Testis (tissue), 3 donors: ENCODE measurements around the gene EPGN. TPM values are rescaled to one million over a fixed set of nuclear protein-coding genes. Genes with fewer than 3 reads are reported as not detected.

Experiments used
- DNase-seq: peaks from one replicate; pipeline ENCODE4 v3.0.0-alpha.2; 2019
- H3K27ac ChIP-seq, 2 donors: fragments of 200-600 bp; sonication (generic); one replicate each; pipeline ENCODE4 v1.5.1; 2019
- H3K27me3 ChIP-seq: fragments of 200-600 bp; sonication (generic); one replicate; pipeline ENCODE4 v1.5.1; 2019
- H3K36me3 ChIP-seq: fragments of 200-600 bp; sonication (generic); one replicate; pipeline ENCODE4 v1.5.1; 2017; ENCODE audit warnings: low read depth; ENCODE audit errors: missing control alignments
- H3K4me1 ChIP-seq: fragments of 200-600 bp; sonication (generic); one replicate; pipeline ENCODE4 v1.5.1; 2019
- H3K4me3 ChIP-seq, 2 donors: fragments of 200-600 bp; sonication (generic); one replicate each; pipeline ENCODE4 v1.5.1; 2017 to 2019
- H3K9me3 ChIP-seq: fragments of 200-600 bp; sonication (generic); one replicate; pipeline ENCODE4 v1.5.1; 2017
- POLR2A ChIP-seq: fragments of 450-650 bp; IDR thresholded peaks from one replicate; pipeline ENCODE4 v1.6.1; 2017; ENCODE audit warnings: antibody characterized with exemption, mild to moderate bottlenecking, moderate library complexity
- WGBS, 2 donors: methylation state at CpG; one replicate each; pipeline ENCODE4 v1.1.5; 2018; 5-methylcytosine and 5-hydroxymethylcytosine counted together
- intact Hi-C: fragments of 100-400 bp; cut with DNase I; formaldehyde crosslinking; loops from one replicate; pipeline ENCODE4 v1.15.1; 2023; ENCODE audit warnings: low total_unique reads
- polyA plus RNA-seq: library from polyadenylated mRNA; stranded (reverse); fragments of 350-450 nt; fragmentation: Illumina TruSeq; extraction: RNeasy Lipid Tissue Mini Kit (QIAGEN cat#74804); gene quantifications from one replicate; pipeline ENCODE4 v1.2.3, GENCODE V29; 2014; ENCODE audit warnings: low read depth, low replicate concordance; ENCODE audit not compliant: insufficient read depth
- total RNA-seq, 2 donors: library from RNA; depleted of rRNA; stranded (reverse); fragments of >200 nt; gene quantifications; one replicate each; pipeline ENCODE4 v1.2.3, GENCODE V29; 2016
- TF ChIP-seq, protein P1 (sequence below), 3 experiments: fragments of 450-650 bp in 2 of 3; fragments of 200-600 bp in 1 of 3; sonication (generic) in 1 of 3; IDR thresholded peaks; one replicate each; pipeline ENCODE4 v1.5.1; 2016 to 2019; ENCODE audit warnings: antibody characterized with exemption in 3 of 3, mild to moderate bottlenecking in 2 of 3, moderate library complexity in 1 of 3

Gene EPGN
- total and polyA plus RNA-seq, 3 donors from 2014 or later = 0.25 to 1.7 TPM; not detected in 1

DNA sequence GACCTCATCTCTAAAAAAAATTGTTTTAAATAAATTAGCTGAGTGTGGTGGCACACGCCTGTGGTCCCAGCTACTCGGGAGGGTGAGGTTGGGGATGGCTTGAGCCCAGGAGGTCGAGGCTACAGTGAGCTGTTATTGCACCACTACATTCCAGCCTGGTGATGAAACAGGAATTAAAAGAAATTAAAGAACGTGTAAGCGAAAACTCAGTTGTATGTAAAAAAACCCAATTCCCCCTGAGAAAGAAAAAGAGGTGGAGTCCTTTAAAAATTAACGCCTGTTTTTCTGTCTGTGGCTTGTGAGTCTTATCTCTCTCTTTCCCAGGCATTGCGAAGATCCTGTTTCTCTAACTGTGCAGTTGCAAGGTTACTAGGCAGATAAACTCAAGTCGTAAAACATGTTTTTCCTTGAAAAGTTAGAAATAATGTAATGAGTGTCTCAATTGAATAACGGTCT lies 22.1 kb downstream of the EPGN start:
- Histone ChIP-seq H3K27ac (no peak overlapping the region), H3K4me3 (no peak overlapping the region), H3K27me3 (no peaks in the 10 kb centered on the region), H3K9me3 (no peaks in the 10 kb centered on the region), H3K4me1 (no peaks in the 10 kb centered on the region), H3K36me3 (no peaks in the 10 kb centered on the region)
- no peak for TF ChIP-seq POLR2A
- TF ChIP-seq, protein P1, sequence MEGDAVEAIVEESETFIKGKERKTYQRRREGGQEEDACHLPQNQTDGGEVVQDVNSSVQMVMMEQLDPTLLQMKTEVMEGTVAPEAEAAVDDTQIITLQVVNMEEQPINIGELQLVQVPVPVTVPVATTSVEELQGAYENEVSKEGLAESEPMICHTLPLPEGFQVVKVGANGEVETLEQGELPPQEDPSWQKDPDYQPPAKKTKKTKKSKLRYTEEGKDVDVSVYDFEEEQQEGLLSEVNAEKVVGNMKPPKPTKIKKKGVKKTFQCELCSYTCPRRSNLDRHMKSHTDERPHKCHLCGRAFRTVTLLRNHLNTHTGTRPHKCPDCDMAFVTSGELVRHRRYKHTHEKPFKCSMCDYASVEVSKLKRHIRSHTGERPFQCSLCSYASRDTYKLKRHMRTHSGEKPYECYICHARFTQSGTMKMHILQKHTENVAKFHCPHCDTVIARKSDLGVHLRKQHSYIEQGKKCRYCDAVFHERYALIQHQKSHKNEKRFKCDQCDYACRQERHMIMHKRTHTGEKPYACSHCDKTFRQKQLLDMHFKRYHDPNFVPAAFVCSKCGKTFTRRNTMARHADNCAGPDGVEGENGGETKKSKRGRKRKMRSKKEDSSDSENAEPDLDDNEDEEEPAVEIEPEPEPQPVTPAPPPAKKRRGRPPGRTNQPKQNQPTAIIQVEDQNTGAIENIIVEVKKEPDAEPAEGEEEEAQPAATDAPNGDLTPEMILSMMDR (IDR thresholded peaks at IDR 0.05) = no peak
- WGBS, 2 donors = 38 to 47% methylated on average over 9 of the region's 9 CpGs
- intact Hi-C loops = no loop called here
- no peak for DNase-seq

DNA sequence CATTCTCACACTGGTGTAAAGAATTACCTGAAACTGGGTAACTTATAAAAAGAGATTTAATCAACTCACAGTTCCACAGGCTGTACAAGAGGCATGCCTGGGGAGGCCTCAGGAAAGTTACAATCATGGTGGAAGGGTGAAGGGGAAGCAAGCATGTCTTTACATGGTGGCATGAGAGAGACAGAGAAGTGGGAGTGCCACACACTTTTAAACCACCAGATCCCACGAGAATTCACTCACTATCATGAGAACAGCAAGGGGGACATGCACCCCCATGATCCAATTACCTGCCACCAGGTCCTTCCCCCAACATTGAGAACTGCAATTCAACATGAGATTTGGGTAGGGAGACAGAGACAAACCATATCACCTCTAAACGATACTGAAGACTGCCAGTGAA lies 23.0 kb downstream of the EPGN start:
- Histone ChIP-seq H3K4me1 (no peaks in the 10 kb centered on the region), H3K27me3 (no peaks in the 10 kb centered on the region), H3K9me3 (no peaks in the 10 kb centered on the region), H3K36me3 (no peaks in the 10 kb centered on the region), H3K27ac (no peak overlapping the region), H3K4me3 (no peak overlapping the region)
- DNase-seq = no peak
- intact Hi-C loops = no loop called here
- TF ChIP-seq, protein P1 (IDR thresholded peaks at IDR 0.05) = no peak
- TF ChIP-seq POLR2A = no peak
- 72% methylated on average over 2 of the region's 2 CpGs for WGBS, 2 donors

DNA sequence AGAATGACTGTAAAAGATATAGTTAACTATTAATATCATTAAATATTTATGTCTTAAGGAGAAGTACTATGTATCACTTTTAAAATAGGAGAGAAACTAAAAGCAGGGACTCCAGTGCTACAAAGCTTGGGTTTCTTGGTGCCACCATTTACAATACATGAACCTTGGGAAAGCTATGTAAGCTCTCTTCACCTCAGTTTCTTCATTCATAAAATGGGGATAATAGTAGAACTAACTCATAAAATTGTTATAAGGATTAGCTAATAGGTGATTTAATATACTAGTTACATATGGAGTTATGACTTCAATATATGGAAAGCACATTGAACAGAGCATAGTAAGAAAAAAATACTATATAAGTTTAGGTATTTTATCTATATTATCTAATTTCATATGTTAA lies 23.7 kb downstream of the EPGN start:
- no peaks in the 10 kb centered on the region for H3K4me1 ChIP-seq
- intact Hi-C loops = no loop called here
- H3K9me3 ChIP-seq = no peaks in the 10 kb centered on the region
- no peak overlapping the region for H3K4me3 ChIP-seq
- no peak for DNase-seq
- H3K27ac ChIP-seq = no peak overlapping the region
- H3K27me3 ChIP-seq = no peaks in the 10 kb centered on the region
- H3K36me3 ChIP-seq = no peaks in the 10 kb centered on the region
- TF ChIP-seq POLR2A = no peak
- TF ChIP-seq, protein P1 (IDR thresholded peaks at IDR 0.05) = no peak

DNA sequence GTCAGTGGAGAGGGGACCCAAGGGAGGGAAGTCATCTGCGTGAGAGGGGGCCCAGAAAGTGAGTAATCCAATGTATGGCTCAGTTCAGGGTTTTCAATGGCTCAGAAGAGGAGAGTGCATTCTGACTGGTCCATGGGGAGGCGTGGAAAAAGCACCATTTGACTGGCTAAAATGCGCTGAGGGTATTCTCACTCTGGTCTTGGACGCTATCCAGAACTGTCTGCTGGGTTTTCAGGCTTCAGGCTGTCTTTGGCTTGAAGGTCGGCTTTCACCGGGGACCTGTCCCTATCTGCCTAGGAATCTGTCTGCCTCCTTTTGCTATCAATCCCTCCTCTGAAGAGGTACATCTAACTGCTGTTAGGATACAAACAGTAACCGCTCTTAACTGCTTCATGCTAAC lies 26.4 kb downstream of the EPGN start:
- no peaks in the 10 kb centered on the region for H3K36me3 ChIP-seq
- H3K27ac ChIP-seq = no peak overlapping the region
- 49 to 73% methylated on average over 7 of the region's 7 CpGs for WGBS, 2 donors
- intact Hi-C loops = no loop called here
- no peaks in the 10 kb centered on the region for H3K4me1 ChIP-seq
- DNase-seq = no peak
- no peaks in the 10 kb centered on the region for H3K9me3 ChIP-seq
- no peak for TF ChIP-seq POLR2A
- H3K4me3 ChIP-seq = no peak overlapping the region
- H3K27me3 ChIP-seq = no peaks in the 10 kb centered on the region

DNA sequence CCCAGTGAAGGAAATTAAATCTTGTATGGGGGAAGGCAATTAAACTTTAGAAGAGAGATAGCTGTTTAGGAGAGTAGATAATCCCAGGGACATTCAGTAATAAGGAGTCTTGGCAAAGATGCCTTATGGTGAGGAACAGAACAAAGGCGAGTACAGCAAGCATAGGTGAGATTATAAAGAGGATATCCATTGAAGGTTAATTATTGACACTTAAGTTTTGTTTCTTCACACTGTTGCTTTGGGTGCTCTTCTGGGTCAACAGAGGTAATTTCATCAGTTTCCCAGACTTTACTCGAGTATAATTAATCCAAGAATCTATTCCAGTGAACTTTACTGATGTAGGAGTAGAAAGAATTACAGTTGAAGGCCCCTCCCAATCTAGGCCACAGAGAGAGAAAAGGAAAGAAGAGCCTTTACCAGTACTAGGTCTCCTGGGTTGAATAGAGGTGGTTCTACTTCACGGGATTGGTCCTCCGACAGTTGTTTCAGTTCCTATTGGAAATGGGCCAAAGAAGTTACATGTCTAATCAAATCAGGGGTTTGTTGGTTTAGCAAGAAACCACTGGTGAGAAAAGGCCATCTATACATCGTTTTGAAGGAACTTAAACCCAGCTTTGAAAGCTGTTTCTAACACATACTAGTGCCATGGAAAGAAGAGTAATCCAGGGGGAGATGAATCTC lies 27.2 kb downstream of the EPGN start:
- Histone ChIP-seq H3K27ac (no peak overlapping the region), H3K4me1 (no peaks in the 10 kb centered on the region), H3K4me3 (no peak overlapping the region), H3K36me3 (no peaks in the 10 kb centered on the region), H3K27me3 (no peaks in the 10 kb centered on the region), H3K9me3 (no peaks in the 10 kb centered on the region)
- WGBS, 2 donors = 56 to 59% methylated on average over 5 of the region's 5 CpGs
- intact Hi-C loops = no loop called here
- TF ChIP-seq POLR2A = no peak
- TF ChIP-seq, protein P1 (IDR thresholded peaks at IDR 0.05) = no peak
- no peak for DNase-seq
